GM21515 (cell line): Measurements from ENCODE around the gene TMEM150B.
A peak's percentile ranks its signal among the peaks of the same experiment; 100 is the strongest.
"Not testable (repeated sequence)": the region's sequence is repeated elsewhere in the genome, so short reads cannot be mapped to it uniquely, and the experiment has no call there.

Experiments used
- ATAC-seq: cut with Tn5 transposase; IDR thresholded peaks from one replicate; pipeline ENCODE4 v1.9.1; 2021; ENCODE audit not compliant: unreplicated experiment

TMEM150B gene

GRCh38 chr19:55339889-55340783 lies 15.0 kb upstream of the TMEM150B start:
- ATAC-seq = no peak

GRCh38 chr19:55339105-55339888 lies 14.2 kb upstream of the TMEM150B start, which contains the start of gene KMT5C:
Gene KMT5C (plus strand): TSS chr19:55339876. CDS start chr19:55341937, 2,061 bp downstream.
- ATAC-seq = peak; percentile 83

GRCh38 chr19:55336101-55336500 lies 11.0 kb upstream of the TMEM150B start:
- no peak for ATAC-seq

- ATAC-seq = no peak
These were observed 8.7 kb upstream of the TMEM150B start for GRCh38 chr19:55333870-55334269.

- ATAC-seq = not testable (repeated sequence)
These were observed 4.7 kb upstream of the TMEM150B start for GRCh38 chr19:55329791-55330190.

GRCh38 chr19:55328774-55329318 lies 3.7 kb upstream of the TMEM150B start:
- ATAC-seq = not testable (repeated sequence)

- no peak for ATAC-seq
These were observed 479 bp downstream of the TMEM150B start for GRCh38 chr19:55324662-55325061.

- no peak for ATAC-seq
These were observed 2.8 kb downstream of the TMEM150B start for GRCh38 chr19:55322204-55322885.

GRCh38 chr19:55321466-55322137 lies 3.5 kb downstream of the TMEM150B start:
- ATAC-seq = no peak

- ATAC-seq = no peak
These were observed 4.2 kb downstream of the TMEM150B start for GRCh38 chr19:55320844-55321419.

- ATAC-seq = no peak
These were observed 5.4 kb downstream of the TMEM150B start for GRCh38 chr19:55319785-55320184.

GRCh38 chr19:55316646-55317045 lies 8.5 kb downstream of the TMEM150B start:
- ATAC-seq = no peak

- ATAC-seq = no peak
These were observed 9.1 kb downstream of the TMEM150B start for GRCh38 chr19:55315956-55316525.

- ATAC-seq = no peak
These were observed 10.7 kb downstream of the TMEM150B start for GRCh38 chr19:55314396-55314795.

- no peak for ATAC-seq
These were observed 12.3 kb downstream of the TMEM150B start for GRCh38 chr19:55312621-55313512.

- no peak for ATAC-seq
These were observed 13.3 kb downstream of the TMEM150B start for GRCh38 chr19:55311797-55312196.

- no peak for ATAC-seq
These were observed 13.7 kb downstream of the TMEM150B start for GRCh38 chr19:55311397-55311796.

- ATAC-seq = no peak
These were observed 14.6 kb downstream of the TMEM150B start for GRCh38 chr19:55310498-55310897.

- ATAC-seq = no peak
These were observed 15.7 kb downstream of the TMEM150B start for GRCh38 chr19:55309448-55309847.
